ENCODE results near the gene EXOC3L4.

The EXOC3L4 gene

DNA sequence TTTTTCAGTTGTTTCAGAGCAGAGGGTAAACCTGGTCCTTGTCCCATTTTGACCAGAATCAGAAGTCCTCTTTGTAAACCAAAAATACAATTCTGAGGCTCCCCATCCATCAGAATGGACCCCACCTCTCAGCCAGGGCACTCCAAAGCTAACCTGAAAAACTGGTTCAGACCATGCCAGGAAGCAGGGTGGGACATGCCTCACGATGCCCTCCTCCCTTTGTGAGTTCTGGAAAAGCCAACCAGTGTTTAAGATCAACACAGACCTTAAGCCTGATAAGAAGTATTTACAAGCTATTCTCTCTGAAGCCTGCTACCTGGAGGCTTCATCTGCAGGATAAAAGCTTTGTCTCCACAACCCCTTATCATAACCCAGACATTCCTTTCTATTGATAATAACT is 64.2 kb downstream of the EXOC3L4 start:
- no peak for DNase-seq
